H1 (cell line): ENCODE results near the gene MRFAP1L1. TPM values are rescaled to one million over a fixed set of nuclear protein-coding genes. Genes with fewer than 3 reads are reported as not detected.

Experiments used
- CTCF ChIA-PET: fragments of 300-600 bp; sonication (Branson Sonifier 250); formaldehyde crosslinking; loops from one replicate; lab custom pipeline; 2021; ENCODE audit not compliant: partially characterized antibody; lab: Charles Lee
- POLR2A ChIA-PET: fragments of 300-600 bp; sonication (Branson Sonifier 250); formaldehyde crosslinking; loops from one replicate; lab custom pipeline; 2021; ENCODE audit warnings: inconsistent platforms; ENCODE audit not compliant: partially characterized antibody; lab: Charles Lee
- DNase-seq, 2 experiments: peaks; one replicate each; pipeline versions ENCODE4 v3.0.0 to v3.0.0-alpha.2; 2010 to 2022; ENCODE audit warnings: low spot score in 2 of 2, low read depth in 1 of 2, mixed read lengths in 1 of 2
- FAIRE-seq: peaks from 2 replicates; lab custom pipeline; 2011; peaks lifted over from hg19 to GRCh38; lab: Jason Lieb, UNC
- H2AFZ ChIP-seq: 2 replicates; pipeline ENCODE4 v1.8.1; 2012; ENCODE audit warnings: low read length, inconsistent platforms
- H2AK5ac ChIP-seq: 2 replicates; pipeline ENCODE4 v1.6.1; 2013; ENCODE audit warnings: low read depth, low read length
- H2BK120ac ChIP-seq: replicated peaks from 2 replicates; pipeline ENCODE3; 2013; ENCODE audit warnings: low read depth, low read length, inconsistent platforms
- H2BK12ac ChIP-seq: 2 replicates; pipeline ENCODE4 v1.6.1; 2013; ENCODE audit warnings: low read depth, low read length
- H2BK15ac ChIP-seq: 2 replicates; pipeline ENCODE4 v1.6.1; 2013; ENCODE audit warnings: low read length
- H2BK20ac ChIP-seq: 2 replicates; pipeline ENCODE4 v1.6.1; 2013; ENCODE audit warnings: low read length
- H2BK5ac ChIP-seq: 2 replicates; pipeline ENCODE4 v1.6.1; 2013; ENCODE audit warnings: low read depth, low read length
- H3K14ac ChIP-seq: 2 replicates; pipeline ENCODE4 v1.6.1; 2013; ENCODE audit warnings: inconsistent platforms; ENCODE audit not compliant: insufficient read length
- H3K18ac ChIP-seq: 2 replicates; pipeline ENCODE4 v1.6.1; 2013; ENCODE audit warnings: low read length; ENCODE audit errors: extremely low read depth
- H3K23ac ChIP-seq: 2 replicates; pipeline ENCODE4 v1.6.1; 2013; ENCODE audit warnings: inconsistent platforms; ENCODE audit not compliant: insufficient read length
- H3K23me2 ChIP-seq: 2 replicates; pipeline ENCODE4 v1.6.1; 2013; ENCODE audit warnings: low read depth, low read length
- H3K27ac ChIP-seq: 2 replicates; pipeline ENCODE4 v1.6.1; 2011; ENCODE audit warnings: low read depth, low read length, inconsistent platforms
- H3K27me3 ChIP-seq, 4 experiments: replicated peaks in 1 of 4; 1 replicate in 1 of 4; 2 replicates in 3 of 4; pipeline versions ENCODE4 v1.6.1 to v1.8.1; 2011 to 2013; ENCODE audit warnings: low read length in 3 of 4, mild to moderate bottlenecking in 3 of 4, inconsistent platforms in 2 of 4, mixed read lengths in 2 of 4, moderate library complexity in 1 of 4; ENCODE audit not compliant: control insufficient read depth in 3 of 4, insufficient read depth in 3 of 4; ENCODE audit errors: extremely low read depth in 1 of 4
- H3K36me3 ChIP-seq, 4 experiments: 2 replicates each; pipeline versions ENCODE4 v1.6.1 to v1.8.1; 2011 to 2013; ENCODE audit warnings: mild to moderate bottlenecking in 4 of 4, low read length in 3 of 4, moderate library complexity in 2 of 4, control low read depth in 1 of 4, inconsistent platforms in 1 of 4; ENCODE audit not compliant: insufficient read depth in 4 of 4, control insufficient read depth in 2 of 4
- H3K4ac ChIP-seq: replicated peaks from 2 replicates; pipeline ENCODE3; 2013; ENCODE audit warnings: low read length, low read depth, mixed read lengths, inconsistent platforms; ENCODE audit not compliant: insufficient read length
- H3K4me1 ChIP-seq, 4 experiments: replicated peaks in 1 of 4; 1 replicate in 1 of 4; 2 replicates in 3 of 4; pipeline versions ENCODE4 v1.6.1 to v1.8.1; 2011 to 2013; ENCODE audit warnings: low read length in 3 of 4, inconsistent platforms in 2 of 4, mixed read lengths in 1 of 4; ENCODE audit not compliant: insufficient read depth in 4 of 4, control insufficient read depth in 3 of 4
- H3K4me2 ChIP-seq, 2 experiments: 2 replicates each; pipeline versions ENCODE4 v1.6.1 to v1.8.1; 2011 to 2013; ENCODE audit warnings: low read depth in 2 of 2, low read length in 2 of 2, control low read depth in 1 of 2, inconsistent platforms in 1 of 2, mild to moderate bottlenecking in 1 of 2; ENCODE audit not compliant: insufficient read depth in 1 of 2
- H3K4me3 ChIP-seq, 4 experiments: fragments of 200-600, 300-600 bp in 1 of 4; sonication (generic), shearing (Covaris generic), sonication (Bioruptor Twin) in 1 of 4; 2 replicates each; pipeline versions ENCODE4 v1.5.1 to v1.8.1; 2011 to 2016; ENCODE audit warnings: low read length in 4 of 4, low read depth in 3 of 4, control low read depth in 2 of 4, inconsistent platforms in 2 of 4, mild to moderate bottlenecking in 2 of 4, mixed read lengths in 1 of 4, moderate library complexity in 1 of 4; ENCODE audit not compliant: insufficient read depth in 2 of 4; ENCODE audit errors: extremely low read depth in 1 of 4
- H3K56ac ChIP-seq: replicated peaks from 2 replicates; pipeline ENCODE3; 2013; ENCODE audit warnings: low read depth, mild to moderate bottlenecking, mixed read lengths, low read length, inconsistent platforms; ENCODE audit not compliant: insufficient read length
- H3K79me1 ChIP-seq: 2 replicates; pipeline ENCODE4 v1.6.1; 2013; ENCODE audit warnings: low read depth, low read length, control low read depth
- H3K79me2 ChIP-seq, 2 experiments: 2 replicates each; pipeline versions ENCODE4 v1.6.1 to v1.8.1; 2012 to 2013; ENCODE audit warnings: low read length in 2 of 2, mild to moderate bottlenecking in 2 of 2, inconsistent platforms in 1 of 2; ENCODE audit not compliant: insufficient read depth in 2 of 2, control insufficient read depth in 1 of 2
- H3K9ac ChIP-seq, 4 experiments: replicated peaks in 1 of 4; 1 replicate in 1 of 4; 2 replicates in 3 of 4; pipeline versions ENCODE4 v1.6.1 to v1.8.1; 2011 to 2013; ENCODE audit warnings: low read depth in 3 of 4, low read length in 3 of 4, control low read depth in 2 of 4, mild to moderate bottlenecking in 2 of 4, moderate library complexity in 2 of 4, inconsistent platforms in 1 of 4; ENCODE audit errors: extremely low read depth in 1 of 4
- H3K9me3 ChIP-seq, 2 experiments: 2 replicates each; pipeline versions ENCODE4 v1.6.1 to v1.8.1; 2012 to 2013; ENCODE audit warnings: mild to moderate bottlenecking in 2 of 2, moderate library complexity in 2 of 2, control low read depth in 1 of 2, inconsistent platforms in 1 of 2, low read depth in 1 of 2, low read length in 1 of 2, mixed read lengths in 1 of 2; ENCODE audit not compliant: insufficient read depth in 2 of 2
- H4K20me1 ChIP-seq, 2 experiments: replicated peaks in 1 of 2; 2 replicates each; pipeline versions ENCODE3 to v1.8.1; 2011 to 2013; ENCODE audit warnings: inconsistent platforms in 2 of 2, low read length in 2 of 2, mild to moderate bottlenecking in 1 of 2; ENCODE audit not compliant: insufficient read depth in 2 of 2, control insufficient read depth in 1 of 2
- H4K5ac ChIP-seq: 2 replicates; pipeline ENCODE4 v1.6.1; 2013; ENCODE audit warnings: low read length, low read depth, mixed read lengths, inconsistent platforms; ENCODE audit not compliant: insufficient read length
- H4K8ac ChIP-seq: 2 replicates; pipeline ENCODE4 v1.8.0; 2013; ENCODE audit warnings: mild to moderate bottlenecking, moderate library complexity, low read length, inconsistent platforms; ENCODE audit not compliant: insufficient read depth; ENCODE audit errors: extremely low read depth
- H4K91ac ChIP-seq: replicated peaks from 2 replicates; pipeline ENCODE3; 2013; ENCODE audit warnings: low read length, mixed read lengths, inconsistent platforms; ENCODE audit not compliant: insufficient read length
- NRF1 ChIP-seq: IDR thresholded peaks from 2 replicates; pipeline ENCODE4 v1.6.1; 2011; ENCODE audit warnings: mild to moderate bottlenecking, low read depth, low read length, improper control_type of control experiment
- PHF8 ChIP-seq: fragments of 200-600 bp; sonication (generic); conservative IDR thresholded peaks from 2 replicates; pipeline ENCODE4 v1.7.1; 2012; ENCODE audit warnings: low read depth, mild to moderate bottlenecking, inconsistent platforms, low read length, moderate library complexity
- WGBS, 2 experiments: shearing (Covaris generic) in 1 of 2; methylation state at CpG; one replicate each; pipeline versions ENCODE4 v1.1.6 to v1.1.7; 2013 to 2015; ENCODE audit warnings: low lambda C conversion rate in 2 of 2, mixed read lengths in 2 of 2, inconsistent platforms in 1 of 2, low coverage in 1 of 2, missing lambda C conversion rate in 1 of 2; ENCODE audit not compliant: insufficient replicate concordance in 2 of 2, insufficient coverage in 1 of 2, insufficient read length in 1 of 2; ENCODE audit errors: extremely low coverage in 1 of 2, missing lambda C conversion rate in 1 of 2; 5-methylcytosine and 5-hydroxymethylcytosine counted together
- polyA plus RNA-seq, 7 experiments: library from polyadenylated mRNA; depleted of rRNA in 3 of 7; stranded (reverse) in 5 of 7; unstranded in 2 of 7; fragments of >200 nt in 5 of 7; fragments of 200-250 nt in 2 of 7; gene quantifications; 1 replicate in 5 of 7; 2 replicates in 1 of 7; 4 replicates in 1 of 7; pipeline versions ENCODE4 v1.2.1 to v1.2.3, GENCODE V29; 2011 to 2013; ENCODE audit warnings: missing spikeins in 2 of 7, mixed read lengths in 2 of 7
- total RNA-seq: library from RNA; stranded (reverse); fragmentation: NEBNext Ultra II Directional; extraction: Animal tissue kit (Norgen Biotek cat#: 25700); gene quantifications from 2 replicates; pipeline ENCODE4 v1.2.1, GENCODE V29; 2021

Gene MRFAP1L1
- total and polyA plus RNA-seq, 2 of the 8 experiments (the other 6 are each of a cell fraction or from before 2014, with no cell fraction given): 26.8 to 54.3 TPM

- Histone ChIP-seq H2BK20ac (no peak overlapping the region), H3K56ac (no peak overlapping the region), H3K14ac (no peak overlapping the region), H3K4me2 (no peak overlapping the region), H3K4me3 (no peak overlapping the region), H3K18ac (no peak overlapping the region), H3K4ac (no peak overlapping the region), H3K79me1 (no peaks in the 10 kb centered on the region), H2BK15ac (no peak overlapping the region), H3K23me2 (no peaks in the 10 kb centered on the region), H4K91ac (no peak overlapping the region), H2BK5ac (no peak overlapping the region), H4K8ac (no peak overlapping the region), H3K27ac (no peak overlapping the region), H3K23ac (no peak overlapping the region), H3K36me3 (no peaks in the 10 kb centered on the region), H3K9me3 (peaks cover 0 to 3% of the 10 kb centered on the region in 2 experiments; a peak in 1 of 4 replicates), H4K5ac (no peak overlapping the region), H3K4me1 (no peaks in the 10 kb centered on the region), H2BK12ac (no peak overlapping the region), H3K9ac (no peak overlapping the region), H3K27me3 (no peaks in the 10 kb centered on the region), H3K79me2 (no peaks in the 10 kb centered on the region), H2AFZ (no peak overlapping the region)
- WGBS, 2 experiments: 94% methylated on average over 8 of the region's 8 CpGs; no CpG with 5 or more reads in 1 of the 2 experiments
- CTCF ChIA-PET: no interaction called here
- POLR2A ChIA-PET: no interaction called here
- DNase-seq: no peak
- no peak for FAIRE-seq
- TF ChIP-seq NRF1 (no peak), PHF8 (no peak)
- TF ChIP-seq, all 59 proteins: peak for 0
- Histone ChIP-seq H2AK5ac (no peak overlapping the region), H2BK120ac (no peak overlapping the region), H4K20me1 (no peaks in the 10 kb centered on the region)
Observed at GRCh38 chr4:6740347-6740746, 30.7 kb upstream of the MRFAP1L1 start.
